Activated naive CD4-positive, alpha-beta T cell treated with anti-CD3 and anti-CD28 coated beads, Interleukin-2, amount 10 ng/mL, durations not matched to agents 7 days and 5 days (primary cell): Measurements from ENCODE around the gene ZNF8.
"Not testable (repeated sequence)": the region's sequence is repeated elsewhere in the genome, so short reads cannot be mapped to it uniquely, and the experiment has no call there.

Source experiments
- CTCF ChIA-PET: fragments of 350-600 bp; sonication (Branson Sonifier 250); formaldehyde crosslinking; loops from one replicate; lab custom pipeline; 2021; ENCODE audit warnings: antibody characterized with exemption; lab: Charles Lee
- DNase-seq: peaks from one replicate; pipeline ENCODE4 v3.0.0-alpha.2; 2020
- H3K27ac Mint-ChIP-seq: one replicate; pipeline ENCODE4 v1.8.0; 2021; ENCODE audit warnings: mild to moderate bottlenecking, moderate library complexity, mixed read lengths
- H3K27me3 Mint-ChIP-seq: one replicate; pipeline ENCODE4 v1.8.0; 2021; ENCODE audit warnings: mild to moderate bottlenecking, mixed read lengths
- H3K36me3 Mint-ChIP-seq: one replicate; pipeline ENCODE4 v1.8.0; 2021; ENCODE audit warnings: mixed read lengths
- H3K4me1 Mint-ChIP-seq: one replicate; pipeline ENCODE4 v1.8.0; 2021; ENCODE audit warnings: mixed read lengths
- H3K4me3 Mint-ChIP-seq: one replicate; pipeline ENCODE4 v1.8.0; 2021; ENCODE audit warnings: mild to moderate bottlenecking, moderate library complexity, mixed read lengths
- H3K9me3 Mint-ChIP-seq: one replicate; pipeline ENCODE4 v1.8.0; 2021; ENCODE audit warnings: mixed read lengths

ZNF8 gene

GRCh38 chr19:58307736-58308135, 29.0 kb downstream of the ZNF8 start:
- peaks cover 79% of the 10 kb centered on the region for H3K36me3 Mint-ChIP-seq
- CTCF ChIA-PET = interaction anchor here (0.6 kb wide), 1 partner anchor 33 kb away, joined by 3 read pairs; no protein-coding TSS in a partner anchor
- peaks cover 44% of the 10 kb centered on the region for H3K4me1 Mint-ChIP-seq
- DNase-seq = no peak
- no peak overlapping the region for H3K27ac Mint-ChIP-seq
- H3K4me3 Mint-ChIP-seq = no peak overlapping the region
- no peaks in the 10 kb centered on the region for H3K27me3 Mint-ChIP-seq
- H3K9me3 Mint-ChIP-seq = peaks cover 20% of the 10 kb centered on the region

GRCh38 chr19:58310685-58311084, 31.9 kb downstream of the ZNF8 start:
- peaks cover 92% of the 10 kb centered on the region for H3K36me3 Mint-ChIP-seq

GRCh38 chr19:58311345-58311865, 32.6 kb downstream of the ZNF8 start:
- DNase-seq = no peak
- CTCF ChIA-PET = no interaction called here
- no peak overlapping the region for H3K4me3 Mint-ChIP-seq
- peaks cover 22% of the 10 kb centered on the region for H3K4me1 Mint-ChIP-seq
- peaks cover 17% of the 10 kb centered on the region for H3K9me3 Mint-ChIP-seq
- H3K36me3 Mint-ChIP-seq = peaks cover 93% of the 10 kb centered on the region
- no peaks in the 10 kb centered on the region for H3K27me3 Mint-ChIP-seq
- H3K27ac Mint-ChIP-seq = no peak overlapping the region

More at GRCh38 chr19:58310685-58311084, 31.9 kb downstream of the ZNF8 start:
- H3K4me3 Mint-ChIP-seq, CTCF ChIA-PET, H3K27me3 Mint-ChIP-seq, DNase-seq, H3K27ac Mint-ChIP-seq: not testable (repeated sequence)
- Mint-ChIP-seq H3K9me3 (peaks cover 19% of the 10 kb centered on the region), H3K4me1 (peaks cover 29% of the 10 kb centered on the region)

- CTCF ChIA-PET = no interaction called here
- DNase-seq = no peak
- Mint-ChIP-seq H3K4me3 (no peak overlapping the region), H3K36me3 (peaks cover 59% of the 10 kb centered on the region), H3K4me1 (no peaks in the 10 kb centered on the region), H3K9me3 (peaks cover 14% of the 10 kb centered on the region), H3K27ac (no peak overlapping the region), H3K27me3 (no peaks in the 10 kb centered on the region)
Measured at GRCh38 chr19:58315580-58315979, 36.8 kb downstream of the ZNF8 start.

- H3K4me3 Mint-ChIP-seq = no peak overlapping the region
- CTCF ChIA-PET = interaction anchor here (0.7 kb wide), 1 partner anchor 86 kb away, joined by 5 read pairs; no protein-coding TSS in a partner anchor
- no peaks in the 10 kb centered on the region for H3K4me1 Mint-ChIP-seq
Measured at GRCh38 chr19:58317476-58318072, 38.8 kb downstream of the ZNF8 start.

GRCh38 chr19:58318297-58318696, 39.5 kb downstream of the ZNF8 start:
- CTCF ChIA-PET = no interaction called here
- no peak overlapping the region for H3K27ac Mint-ChIP-seq
- peaks cover 34% of the 10 kb centered on the region for H3K36me3 Mint-ChIP-seq
- H3K4me1 Mint-ChIP-seq = no peaks in the 10 kb centered on the region
- H3K4me3 Mint-ChIP-seq = no peak overlapping the region
- no peaks in the 10 kb centered on the region for H3K27me3 Mint-ChIP-seq
- DNase-seq = no peak
- H3K9me3 Mint-ChIP-seq = peaks cover 4% of the 10 kb centered on the region

More at GRCh38 chr19:58317476-58318072, 38.8 kb downstream of the ZNF8 start:
- peak; percentile 48 for DNase-seq
- Mint-ChIP-seq H3K27me3 (no peaks in the 10 kb centered on the region), H3K9me3 (peaks cover 4% of the 10 kb centered on the region), H3K27ac (no peak overlapping the region), H3K36me3 (peaks cover 40% of the 10 kb centered on the region)

GRCh38 chr19:58319241-58319640, 40.5 kb downstream of the ZNF8 start:
- CTCF ChIA-PET = no interaction called here

GRCh38 chr19:58325311-58326022, 46.7 kb downstream of the ZNF8 start:
- no peaks in the 10 kb centered on the region for H3K27me3 Mint-ChIP-seq

More at GRCh38 chr19:58319241-58319640, 40.5 kb downstream of the ZNF8 start:
- no peak overlapping the region for H3K27ac Mint-ChIP-seq
- H3K9me3 Mint-ChIP-seq = no peaks in the 10 kb centered on the region
- H3K4me1 Mint-ChIP-seq = no peaks in the 10 kb centered on the region
- no peak for DNase-seq
- H3K27me3 Mint-ChIP-seq = no peaks in the 10 kb centered on the region
- H3K36me3 Mint-ChIP-seq = peaks cover 28% of the 10 kb centered on the region
- H3K4me3 Mint-ChIP-seq = no peak overlapping the region

GRCh38 chr19:58326501-58326913, 47.8 kb downstream of the ZNF8 start:
- H3K4me1 Mint-ChIP-seq = no peaks in the 10 kb centered on the region
- CTCF ChIA-PET = interaction anchor here (0.7 to 1.1 kb wide), 2 partner anchors 158 to 193 kb away, joined by 3 to 4 read pairs; partner anchors contain the start of gene ZBTB45
- no peaks in the 10 kb centered on the region for H3K27me3 Mint-ChIP-seq
- H3K9me3 Mint-ChIP-seq = no peaks in the 10 kb centered on the region
- DNase-seq = no peak
- H3K4me3 Mint-ChIP-seq = no peak overlapping the region
- H3K36me3 Mint-ChIP-seq = peaks cover 3% of the 10 kb centered on the region
- H3K27ac Mint-ChIP-seq = no peak overlapping the region

More at GRCh38 chr19:58325311-58326022, 46.7 kb downstream of the ZNF8 start:
- CTCF ChIA-PET = no interaction called here
- DNase-seq = no peak
- H3K9me3 Mint-ChIP-seq = no peaks in the 10 kb centered on the region
- H3K36me3 Mint-ChIP-seq = peaks cover 3% of the 10 kb centered on the region
- no peak overlapping the region for H3K4me3 Mint-ChIP-seq
- H3K4me1 Mint-ChIP-seq = no peaks in the 10 kb centered on the region
- H3K27ac Mint-ChIP-seq = no peak overlapping the region

GRCh38 chr19:58326914-58327726, 48.4 kb downstream of the ZNF8 start, which contains the start of gene ZSCAN22:
Gene ZSCAN22, plus strand, starts transcription at chr19:58326994. Its CDS starts 7,809 bp downstream, at chr19:58334803.
- CTCF ChIA-PET = interaction anchor here (0.7 to 1.1 kb wide), 2 partner anchors 158 to 193 kb away, joined by 3 to 4 read pairs; partner anchors contain the start of gene ZBTB45
- DNase-seq = peak; percentile 95
- Mint-ChIP-seq H3K27me3 (no peaks in the 10 kb centered on the region), H3K36me3 (peaks cover 3% of the 10 kb centered on the region), H3K4me1 (no peaks in the 10 kb centered on the region), H3K9me3 (no peaks in the 10 kb centered on the region), H3K27ac (no peak within 1 kb of the TSS), H3K4me3 (no peak within 1 kb of the TSS)

GRCh38 chr19:58328999-58329398, 50.2 kb downstream of the ZNF8 start:
- CTCF ChIA-PET = no interaction called here
- Mint-ChIP-seq H3K9me3 (no peaks in the 10 kb centered on the region), H3K4me1 (no peaks in the 10 kb centered on the region), H3K4me3 (no peak overlapping the region), H3K27me3 (no peaks in the 10 kb centered on the region), H3K36me3 (no peaks in the 10 kb centered on the region), H3K27ac (no peak overlapping the region)
- peak; percentile 38 for DNase-seq

- Mint-ChIP-seq H3K36me3 (peaks cover 10% of the 10 kb centered on the region), H3K9me3 (no peaks in the 10 kb centered on the region), H3K4me1 (no peaks in the 10 kb centered on the region), H3K27ac (no peak overlapping the region), H3K27me3 (no peaks in the 10 kb centered on the region), H3K4me3 (no peak overlapping the region)
- CTCF ChIA-PET = no interaction called here
- no peak for DNase-seq
Measured at GRCh38 chr19:58330458-58330857, 51.7 kb downstream of the ZNF8 start.

GRCh38 chr19:58332697-58333096, 53.9 kb downstream of the ZNF8 start:
- H3K4me3 Mint-ChIP-seq = no peak overlapping the region
- no peaks in the 10 kb centered on the region for H3K9me3 Mint-ChIP-seq
- no peak for DNase-seq
- no peak overlapping the region for H3K27ac Mint-ChIP-seq
- H3K36me3 Mint-ChIP-seq = peaks cover 24% of the 10 kb centered on the region
- no peaks in the 10 kb centered on the region for H3K27me3 Mint-ChIP-seq
- H3K4me1 Mint-ChIP-seq = no peaks in the 10 kb centered on the region
- CTCF ChIA-PET = no interaction called here
